ENCODE measurements around the gene CCNDBP1.
"Not testable (repeated sequence)": the region's sequence is repeated elsewhere in the genome, so short reads cannot be mapped to it uniquely, and the experiment has no call there.

The CCNDBP1 gene

DNA sequence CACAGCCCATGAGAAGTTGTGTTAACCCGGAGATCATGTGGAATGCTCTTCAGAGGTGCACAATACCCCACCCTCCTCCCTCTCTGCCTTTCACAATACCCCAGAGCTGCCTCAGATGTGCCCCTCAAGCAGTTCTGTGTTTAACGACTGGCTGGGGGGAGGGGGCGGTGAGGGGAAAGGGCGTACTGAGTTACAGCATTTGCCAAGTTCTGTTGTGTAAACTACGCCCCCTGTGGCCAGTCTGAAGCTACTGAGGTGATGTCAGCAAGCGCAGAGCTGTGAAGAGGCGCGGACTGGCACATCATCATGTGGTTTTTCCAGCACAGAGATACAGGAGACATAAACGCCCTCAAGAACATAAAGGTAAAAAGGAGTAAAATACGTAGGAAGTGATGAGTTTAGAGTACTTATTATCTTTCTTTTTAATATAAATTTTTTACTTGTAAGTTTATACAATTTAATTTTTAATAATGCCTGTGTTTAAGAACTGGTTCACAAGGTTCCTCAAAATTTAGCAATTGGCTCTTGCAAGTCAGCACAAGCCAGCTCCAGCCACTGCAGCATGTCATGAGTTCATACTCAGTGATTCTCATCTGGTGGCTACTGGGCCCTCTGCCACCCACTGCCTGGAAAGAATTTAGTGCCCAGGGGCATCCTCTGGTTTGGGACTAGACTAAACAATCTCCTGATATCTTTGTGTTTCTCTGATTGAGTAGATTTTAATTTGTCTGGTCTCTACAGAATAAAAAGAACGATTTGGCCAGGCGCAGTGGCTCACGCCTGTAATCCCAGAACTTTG lies 33.9 kb downstream of the CCNDBP1 start:
- no peak for DNase-seq

DNA sequence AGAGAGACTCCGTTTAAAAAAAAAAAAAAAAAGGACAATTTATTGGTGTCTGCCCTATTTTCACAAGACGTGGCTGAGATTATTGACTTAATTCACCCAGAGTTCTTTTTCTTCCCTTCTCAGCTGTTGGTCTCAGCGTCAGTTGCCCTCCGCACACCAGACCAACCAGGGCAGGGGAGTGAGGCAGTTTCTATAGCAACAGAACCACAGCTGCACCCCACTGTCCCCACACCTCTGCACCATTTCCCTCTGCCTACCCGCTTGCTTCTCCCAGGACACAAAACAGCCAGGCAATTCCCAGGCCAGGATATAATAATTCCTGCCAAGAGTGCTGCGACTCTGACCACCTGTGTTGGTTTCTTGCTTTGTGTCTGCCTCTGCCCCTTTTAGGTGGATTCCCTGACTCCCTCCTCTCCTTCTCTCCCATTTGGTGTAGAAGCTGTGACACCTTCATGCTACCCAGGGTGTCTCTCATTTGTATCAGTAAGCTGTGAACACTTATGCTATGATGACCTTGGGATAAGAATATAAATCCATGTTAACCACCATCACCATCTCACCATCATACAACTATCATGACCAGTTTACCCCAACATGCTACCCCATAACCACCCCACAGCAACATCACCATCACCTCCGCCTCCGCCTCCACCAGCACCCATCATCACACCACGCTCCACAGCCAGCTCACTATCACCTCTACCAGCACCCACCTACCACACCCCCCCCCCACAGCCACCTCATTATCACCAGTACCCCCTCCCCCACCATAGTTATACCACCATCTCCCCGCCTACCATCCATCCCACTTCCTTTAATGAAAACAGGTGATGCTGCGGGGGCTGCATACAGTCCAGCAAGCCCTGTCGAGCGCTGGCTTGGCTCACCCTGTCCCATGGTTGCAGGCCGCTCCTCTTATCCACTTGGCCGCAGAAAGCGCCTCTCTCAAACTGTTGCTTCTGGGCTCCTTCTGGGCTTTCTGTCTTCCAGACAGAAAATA lies 35.0 kb downstream of the CCNDBP1 start:
- DNase-seq: no peak

DNA sequence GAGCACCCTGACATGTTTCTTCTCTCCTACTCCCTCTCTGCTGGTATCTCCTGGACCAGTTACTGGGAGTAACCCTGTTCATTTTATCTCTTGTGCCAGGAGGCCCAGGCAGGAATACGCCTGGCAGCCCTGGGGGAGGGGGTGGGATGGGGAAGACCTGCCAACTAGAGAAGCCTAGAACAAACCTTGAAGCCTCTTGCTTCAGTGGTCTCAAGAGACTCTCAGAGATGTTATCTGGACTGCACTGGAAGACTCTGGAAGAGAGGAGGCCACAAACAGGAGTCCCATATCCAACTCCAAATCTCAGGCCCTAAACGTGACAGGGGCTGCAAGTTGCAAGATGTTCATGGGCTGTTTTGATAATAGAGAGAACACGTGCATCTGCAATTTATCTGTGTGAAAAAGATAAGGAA lies 35.8 kb downstream of the CCNDBP1 start, which contains the start of gene EPB42:
TSS of gene EPB42 (minus strand) at position 28 of the 413 bp plus-strand sequence. CDS start 193 bp downstream, outside the sequence.
- DNase-seq: no peak

DNA sequence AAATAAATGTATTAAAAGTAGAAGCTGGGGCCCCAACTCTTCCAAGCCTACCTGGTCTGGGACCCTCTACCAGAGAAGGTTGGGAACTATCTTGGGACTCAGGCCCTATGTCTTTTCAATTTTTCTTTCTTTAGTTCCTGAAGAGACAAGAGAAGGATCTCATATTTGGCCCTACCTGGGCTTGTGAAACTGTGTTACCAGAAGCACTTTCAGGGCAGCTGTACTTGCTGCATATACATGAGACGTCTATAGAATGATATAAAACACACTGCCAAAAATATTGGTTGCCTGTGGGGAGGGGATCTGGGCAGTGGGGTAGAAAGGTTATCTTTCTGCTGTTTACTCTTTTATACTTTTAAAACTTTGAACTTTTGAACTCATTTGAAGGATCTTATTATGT lies 36.2 kb downstream of the CCNDBP1 start:
- no peak for DNase-seq

DNA sequence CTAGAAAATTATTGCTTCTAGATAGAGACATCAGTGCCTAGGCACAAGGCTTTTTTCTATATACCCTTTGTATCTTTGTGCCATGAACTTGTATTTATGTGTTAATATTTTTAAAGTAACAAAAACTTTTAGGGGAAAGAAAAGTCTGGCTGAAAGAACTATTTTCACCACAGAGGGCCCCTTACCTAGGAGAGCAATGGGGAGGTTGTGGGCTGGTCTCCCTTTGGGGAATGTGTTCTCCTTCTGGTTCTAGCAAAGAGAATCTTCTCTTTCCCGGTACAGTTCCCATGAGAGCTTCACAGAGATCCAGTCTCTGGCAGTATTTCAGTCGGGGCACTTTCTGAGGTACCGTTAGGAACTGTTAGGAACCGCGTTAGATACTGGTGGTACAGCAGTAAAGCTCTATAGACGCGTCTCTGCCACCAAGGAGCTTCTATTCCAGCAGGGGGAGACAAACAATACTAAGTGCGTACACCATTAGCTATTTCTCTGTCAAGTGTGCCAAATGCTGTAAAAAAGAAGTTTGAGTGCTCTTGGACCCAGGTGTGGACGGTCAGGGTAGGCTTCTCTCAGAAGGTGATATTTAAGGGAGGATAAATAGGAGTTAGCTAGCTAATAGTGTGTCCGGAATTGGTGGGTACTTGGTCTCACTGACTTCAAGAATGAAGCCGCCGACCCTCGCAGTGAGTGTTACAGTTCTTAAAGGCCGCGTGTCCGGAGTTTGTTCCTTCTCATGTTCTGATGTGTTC lies 40.2 kb downstream of the CCNDBP1 start:
- DNase-seq: no peak

DNA sequence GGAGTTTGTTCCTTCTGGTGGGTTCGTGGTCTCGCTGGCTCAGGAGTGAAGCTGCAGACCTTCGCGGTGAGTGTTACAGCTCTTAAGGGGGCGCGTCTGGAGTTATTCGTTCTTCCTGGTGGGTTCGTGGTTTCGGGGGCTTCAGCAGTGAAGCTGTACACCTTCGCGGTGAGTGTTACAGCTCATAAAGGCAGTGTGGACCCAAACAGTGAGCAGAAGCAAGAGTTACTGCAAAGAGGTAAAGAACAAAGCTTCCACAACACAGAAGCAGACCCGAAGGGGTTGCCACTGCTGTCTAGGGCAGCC lies 40.7 kb downstream of the CCNDBP1 start:
- DNase-seq: not testable (repeated sequence)

DNA sequence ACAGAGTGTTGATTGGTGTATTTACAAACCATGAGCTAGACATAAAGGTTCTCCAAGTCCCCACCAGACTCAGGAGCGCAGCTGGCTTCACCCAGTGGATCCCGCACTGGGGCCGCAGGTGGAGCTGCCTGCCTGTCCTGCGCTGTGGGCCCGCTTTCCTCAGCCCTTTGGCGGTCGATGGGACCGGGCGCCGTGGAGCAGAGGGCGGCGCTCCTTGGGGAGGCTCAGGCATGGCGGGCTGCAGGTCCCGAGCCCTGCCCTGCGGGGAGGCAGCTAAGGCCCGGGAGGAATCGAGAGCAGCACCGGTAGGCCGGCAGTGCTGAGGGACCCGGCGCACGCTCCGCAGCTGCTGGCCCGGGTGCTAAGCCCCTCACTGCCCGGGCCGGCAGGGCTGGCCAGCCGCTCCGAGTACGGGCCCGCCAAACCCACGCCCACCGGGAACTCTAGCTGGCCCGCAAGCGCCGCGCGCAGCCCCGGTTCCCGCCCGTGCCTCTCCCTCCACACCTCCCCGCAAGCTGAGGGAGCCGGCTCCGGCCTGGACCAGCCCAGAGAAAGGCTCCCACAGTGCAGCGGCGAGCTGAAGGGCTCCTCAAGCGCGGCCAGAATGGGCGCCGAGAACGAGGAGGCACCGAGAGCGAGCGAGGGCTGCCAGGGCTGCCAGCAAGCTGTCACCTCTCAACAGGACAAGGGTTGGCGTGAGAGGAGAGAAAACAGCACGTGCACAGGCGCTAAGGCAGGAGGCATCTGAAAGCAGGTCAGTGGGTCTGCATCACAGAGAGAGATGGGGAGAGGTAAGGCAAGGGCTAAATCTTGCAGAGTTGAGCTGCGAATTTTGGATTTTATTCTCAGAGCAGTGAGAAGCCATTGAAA lies 41.5 kb downstream of the CCNDBP1 start:
- DNase-seq: no peak

DNA sequence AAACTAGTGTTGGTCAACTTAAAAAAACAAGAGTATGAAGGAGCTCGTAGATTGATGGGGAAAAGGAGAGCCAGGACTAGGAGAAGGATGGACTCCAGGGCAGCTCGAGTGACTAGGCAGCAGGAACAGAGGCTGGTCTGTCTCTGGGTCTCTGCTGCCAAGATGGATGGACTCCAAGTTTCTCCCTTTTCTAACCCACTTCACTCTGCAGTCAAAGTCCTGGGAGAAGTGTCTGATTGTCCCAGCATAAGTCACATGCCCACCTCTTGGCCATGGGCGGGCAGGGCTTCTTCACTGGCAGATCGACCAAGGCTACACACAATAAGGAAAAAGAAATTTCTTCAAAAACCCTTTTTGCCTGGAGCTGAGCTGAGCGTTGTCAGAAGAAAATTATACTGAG lies 44.8 kb downstream of the CCNDBP1 start:
- DNase-seq: no peak

DNA sequence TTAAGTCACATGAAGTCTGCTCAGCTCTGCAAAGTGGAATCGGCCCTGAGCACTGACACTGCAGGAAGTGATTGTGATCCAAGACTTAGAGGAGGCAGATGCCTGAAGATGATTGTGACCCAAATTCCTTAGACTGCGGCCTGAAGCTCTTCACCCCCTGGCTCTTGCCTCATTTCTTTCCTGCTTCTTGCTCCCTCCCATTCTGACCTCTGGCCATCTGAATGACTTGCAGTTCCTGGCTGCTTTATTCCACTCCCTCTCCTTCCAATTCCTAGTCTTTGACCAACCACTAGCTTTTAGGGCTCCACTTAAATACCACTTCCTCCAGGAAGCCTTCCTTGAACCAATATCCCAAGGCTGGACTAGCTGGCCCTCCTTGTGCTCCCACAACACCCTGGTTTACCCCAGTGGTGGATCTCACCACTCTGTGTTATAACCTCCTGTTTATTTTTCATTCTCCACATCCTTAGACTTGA lies 45.5 kb downstream of the CCNDBP1 start:
- no peak for DNase-seq

DNA sequence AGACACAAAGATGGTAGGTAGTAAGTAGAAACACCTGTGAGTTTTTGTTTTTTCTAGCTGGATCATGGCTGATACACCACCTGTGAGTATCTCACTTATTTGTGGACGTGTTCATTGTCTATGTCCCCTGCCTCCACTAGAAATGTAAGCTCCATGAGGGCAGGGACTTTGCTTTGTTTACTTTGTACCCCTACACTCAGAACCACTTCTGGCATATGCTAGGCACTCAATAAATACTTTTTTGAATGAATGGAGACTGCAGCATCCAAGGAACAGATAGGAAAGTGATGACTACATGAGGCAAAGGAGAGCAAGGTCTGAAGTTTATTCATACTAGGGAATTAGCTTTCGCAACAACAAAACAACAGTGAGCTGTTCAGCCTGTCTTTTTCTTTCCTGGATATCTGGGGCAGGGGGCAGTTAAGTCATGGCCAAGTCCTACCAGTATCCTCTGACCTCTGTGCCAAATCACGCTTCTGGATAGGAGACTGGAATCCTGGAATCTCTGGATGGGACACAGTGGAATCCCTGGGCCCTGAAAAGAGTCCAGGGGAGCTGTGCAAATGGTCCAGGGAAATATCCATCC lies 47.2 kb downstream of the CCNDBP1 start:
- DNase-seq: no peak

DNA sequence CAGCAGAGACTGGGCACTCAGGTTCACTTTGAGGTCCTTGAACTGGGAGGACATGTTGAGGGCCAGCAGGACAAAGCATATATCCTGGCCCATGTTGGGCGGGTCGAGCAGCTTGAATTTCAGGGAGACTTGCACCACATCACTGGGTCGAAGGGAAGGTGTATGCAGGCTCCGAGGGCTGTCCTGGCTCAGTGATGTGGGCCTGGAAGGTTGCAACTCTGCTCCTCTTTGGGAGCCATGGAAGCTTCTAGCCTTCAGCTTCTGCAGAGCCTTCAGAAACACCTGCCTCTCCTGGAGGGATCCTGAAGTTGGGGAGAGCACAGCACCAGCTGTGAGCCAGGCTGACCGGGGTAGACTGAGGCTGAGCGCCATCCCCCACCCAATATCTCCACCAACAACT lies 50.3 kb downstream of the CCNDBP1 start:
- DNase-seq: no peak

DNA sequence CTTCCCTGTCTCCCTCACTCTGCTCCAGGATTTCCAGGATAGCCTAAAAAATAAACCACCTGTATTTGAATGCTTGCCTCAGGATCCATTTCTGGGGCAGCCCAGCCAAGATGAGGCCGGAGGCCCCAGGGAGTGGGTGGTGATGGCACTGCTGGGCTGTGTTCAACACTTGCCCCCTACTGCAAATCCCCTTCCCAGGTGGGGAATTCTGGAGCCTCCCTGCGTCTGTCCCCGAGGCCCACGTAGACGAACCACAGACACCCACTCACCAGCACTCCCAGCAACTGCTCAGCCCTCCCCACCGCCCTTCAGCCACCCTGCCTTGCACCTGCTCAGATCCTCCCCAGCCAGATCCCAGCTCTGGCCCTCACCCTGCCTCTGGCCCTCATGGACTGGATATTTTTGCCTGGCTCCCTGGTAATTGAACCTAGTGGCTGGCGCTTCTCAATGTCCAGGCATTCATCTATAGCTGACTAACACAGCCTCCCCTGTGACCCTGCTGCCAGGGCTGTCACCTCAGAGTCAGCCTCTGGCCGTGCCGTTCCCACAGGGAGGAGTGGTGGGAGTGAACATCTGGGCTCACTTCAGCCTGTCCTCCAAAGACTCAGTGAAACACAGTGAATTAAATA lies 52.8 kb downstream of the CCNDBP1 start:
- no peak for DNase-seq

DNA sequence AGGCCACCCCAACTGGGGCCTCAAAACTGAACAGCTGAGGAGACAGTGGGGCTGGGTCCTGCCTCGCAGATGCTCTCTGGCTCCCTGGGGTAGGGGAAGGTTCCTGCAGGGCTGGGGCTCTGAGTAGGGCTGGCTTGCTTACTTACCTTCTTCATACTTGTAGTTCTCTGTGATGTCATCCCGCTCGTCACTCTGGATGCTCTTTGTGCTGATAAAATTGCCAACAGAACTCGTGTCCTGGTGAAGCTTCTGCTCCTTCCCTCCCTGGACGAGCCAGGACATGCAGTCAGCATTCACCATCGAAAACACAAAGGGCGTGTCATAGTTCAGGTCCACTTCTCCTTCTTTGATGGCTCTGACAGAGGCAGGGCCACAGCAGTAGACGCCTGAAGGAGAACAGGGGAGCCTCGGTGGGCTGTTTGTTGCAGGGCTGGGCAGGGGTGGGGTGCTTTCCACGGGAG lies 53.5 kb downstream of the CCNDBP1 start:
- no peak for DNase-seq

DNA sequence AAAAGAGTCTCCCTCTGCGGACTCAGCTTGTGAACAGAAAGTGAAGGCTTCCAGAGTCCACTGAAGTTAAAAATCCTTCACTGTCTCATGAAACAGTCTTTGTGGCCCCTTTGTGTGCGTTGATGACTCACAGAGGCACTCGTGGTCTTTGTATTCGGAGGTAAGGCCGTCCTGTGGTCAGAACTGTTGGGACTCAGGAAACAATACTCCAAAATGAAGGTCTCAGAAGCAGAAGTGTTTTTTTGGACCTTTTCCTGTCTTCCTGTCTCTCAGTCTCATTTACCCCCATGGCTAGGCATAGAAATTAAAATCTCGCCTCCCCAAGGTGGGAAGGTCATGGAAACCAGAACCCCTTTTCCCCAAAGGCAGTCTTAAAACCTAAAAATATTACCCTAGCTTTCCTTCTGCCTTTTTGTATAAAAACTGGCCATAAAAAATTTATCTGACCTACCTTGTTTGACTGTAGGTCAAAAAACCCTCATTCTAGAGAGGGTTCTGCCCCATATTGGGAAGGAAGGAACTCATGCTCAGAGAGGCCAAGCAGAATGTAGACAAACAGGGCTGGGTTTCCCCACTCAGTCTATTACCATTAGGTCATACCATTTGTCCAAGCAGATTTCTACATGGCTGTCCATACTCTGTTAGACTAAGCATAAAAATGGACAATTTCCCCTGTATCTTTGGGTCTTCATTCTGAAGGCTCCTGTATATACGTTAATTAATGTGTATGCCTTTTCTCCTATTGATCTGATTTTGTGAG lies 54.7 kb downstream of the CCNDBP1 start:
- DNase-seq: no peak

DNA sequence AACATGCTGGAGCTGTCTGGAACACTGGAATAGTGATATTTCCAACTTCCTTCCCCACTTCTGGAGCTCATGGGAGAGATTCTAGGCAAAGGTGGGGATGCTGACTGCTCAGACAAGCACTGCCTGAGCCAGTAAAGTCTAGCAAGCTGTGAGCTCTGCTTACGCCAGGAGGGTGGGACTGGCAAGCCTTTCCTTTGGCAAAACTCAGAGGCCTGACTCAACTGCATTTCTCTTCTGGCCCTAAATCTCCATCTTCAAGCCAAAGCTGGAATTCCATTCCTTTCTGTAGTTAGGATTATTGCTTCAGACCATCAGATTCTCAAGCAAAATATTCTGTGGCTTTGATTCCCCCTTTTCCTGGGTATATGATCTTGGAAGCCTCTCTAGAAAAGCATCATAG lies 55.9 kb downstream of the CCNDBP1 start:
- DNase-seq: peak; percentile 80

DNA sequence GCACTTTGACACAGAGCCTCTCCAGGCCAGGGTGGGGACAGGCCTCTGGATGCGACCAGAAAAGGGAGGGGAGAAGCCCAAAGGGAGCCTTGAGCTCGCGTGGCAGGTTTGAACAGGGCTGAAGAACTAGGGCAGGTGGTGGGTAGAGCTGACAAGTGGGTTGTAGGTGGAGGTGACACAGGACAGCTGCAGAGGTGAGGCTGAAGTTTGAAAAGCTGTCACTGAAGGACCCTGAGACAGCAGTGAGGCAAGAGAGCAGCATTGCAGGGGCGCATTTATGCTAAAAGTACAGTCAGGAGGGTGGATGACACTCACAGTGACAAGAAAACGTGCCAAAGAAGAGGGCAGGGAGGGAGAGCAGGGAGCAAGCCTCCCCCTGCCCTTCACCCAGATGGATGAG lies 57.4 kb downstream of the CCNDBP1 start:
- DNase-seq: no peak

DNA sequence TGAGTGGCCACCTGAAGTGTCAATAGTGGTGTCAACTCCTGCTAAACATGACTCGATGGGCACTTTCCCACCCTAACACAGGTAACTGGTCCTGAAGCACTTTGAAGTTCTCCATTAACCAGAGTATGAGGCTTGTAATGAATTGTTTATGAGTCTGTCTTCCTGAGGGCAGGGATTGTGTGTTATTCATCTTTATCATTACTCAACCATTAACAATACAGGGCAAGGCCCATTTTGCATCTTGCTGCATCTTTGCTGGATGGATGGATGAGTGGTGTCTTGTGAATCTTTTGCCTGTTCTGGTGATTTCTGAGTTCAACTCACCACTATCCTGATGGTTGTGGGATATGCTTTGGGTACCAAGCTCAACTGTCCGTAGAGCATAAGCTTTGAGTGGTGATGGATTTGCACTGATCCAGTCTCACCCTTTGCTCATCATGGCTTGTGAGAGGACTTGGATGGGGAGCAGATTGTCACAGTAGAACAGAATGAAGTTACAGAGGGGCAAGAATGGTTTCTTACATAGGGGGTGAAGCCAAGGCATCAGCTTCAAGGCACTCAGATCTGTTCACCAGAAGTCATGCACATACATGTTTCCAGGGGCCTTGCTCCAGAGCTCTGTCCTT lies 57.9 kb downstream of the CCNDBP1 start:
- DNase-seq: no peak

DNA sequence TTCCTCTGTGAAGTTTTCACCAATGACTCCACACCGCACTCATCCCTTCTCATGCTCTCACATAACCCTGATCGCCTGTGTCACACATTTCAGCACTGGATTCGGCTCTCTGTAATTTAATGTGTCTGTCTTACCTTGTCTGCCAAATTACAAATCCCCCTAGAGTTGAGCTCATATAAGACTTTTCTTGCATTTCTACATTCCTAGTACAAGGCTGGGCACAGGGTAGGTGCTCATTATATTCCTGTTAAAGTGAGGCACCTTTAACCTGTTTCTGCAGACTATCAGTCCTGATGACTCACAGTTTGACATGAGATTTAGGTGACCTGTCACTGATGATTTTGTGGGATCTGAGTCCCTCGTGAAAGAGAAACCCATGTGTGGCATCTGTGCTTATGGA lies 58.9 kb downstream of the CCNDBP1 start:
- DNase-seq: no peak

DNA sequence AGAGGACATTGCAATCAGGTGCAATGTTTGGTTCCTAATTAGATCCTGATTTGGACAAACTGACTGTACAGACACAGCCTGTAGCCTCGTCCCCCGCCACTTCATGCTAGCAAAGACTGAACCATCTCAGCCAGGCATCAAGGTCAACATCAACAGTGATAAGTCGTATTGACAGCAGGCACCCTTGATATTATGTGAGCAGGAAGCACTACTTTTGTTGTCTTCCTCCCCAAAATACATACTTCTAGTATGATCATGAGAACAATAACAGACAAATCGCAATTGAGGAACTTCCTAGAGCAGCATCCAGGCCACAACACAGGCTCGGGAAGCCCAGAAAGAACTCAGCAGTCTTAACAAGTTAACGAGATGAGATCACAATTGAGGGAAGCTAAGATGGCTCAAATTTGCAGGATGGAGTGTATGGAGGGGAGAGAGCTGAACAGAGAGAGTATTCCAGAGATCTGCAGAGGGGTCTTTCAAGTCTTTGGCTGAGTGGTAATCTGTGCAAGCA lies 61.1 kb downstream of the CCNDBP1 start:
- DNase-seq: no peak

Data from left hindlimb (tissue), 1 donor.